Measurements from ENCODE around the gene FOXJ1. TPM values are rescaled to one million over a fixed set of nuclear protein-coding genes. Genes with fewer than 3 reads are reported as not detected.

The FOXJ1 gene
- total and polyA plus RNA-seq, 2 of the 13 experiments (the other 11 are each of a cell fraction or from before 2014, with no cell fraction given), result 0.98 to 1.6 TPM

GRCh38 chr17:76102944-76103273 lies 38.1 kb downstream of the FOXJ1 start:
- Histone ChIP-seq H3K9ac (ENCODE audit: insufficient read depth, low read depth, low read length) (peak overlapping the region; percentile 86), H3K9me3 (ENCODE audit: low read length) (no peaks in the 10 kb centered on the region), H2AFZ (ENCODE audit: low read length) (no peak overlapping the region), H4K20me1 (ENCODE audit: insufficient read depth, low read length) (no peaks in the 10 kb centered on the region), H3K27ac (ENCODE audit: extremely low read length, insufficient read depth, low read length) (peak overlapping the region; percentile 83), H3K79me2 (ENCODE audit: insufficient read depth, low read length) (peaks cover 18% of the 10 kb centered on the region), H3K36me3 (replicated peaks in 1 of 2; ENCODE audit: control insufficient read depth in 1 of 2, insufficient read depth in 2 of 2, low read length in 2 of 2) (peaks cover 14 to 29% of the 10 kb centered on the region in 2 experiments), H3K4me2 (ENCODE audit: low read depth, low read length) (peak overlapping the region; percentile 97), H3K4me3 (replicated peaks in 1 of 3; ENCODE audit: insufficient read depth in 1 of 3, low read depth in 2 of 3, low read length in 3 of 3) (peak overlapping the region; percentile 78 to 87 (median 79)), H3K27me3 (ENCODE audit: control insufficient read depth in 1 of 2, insufficient read depth in 2 of 2, low read length in 2 of 2) (no peaks in the 10 kb centered on the region; a peak in 1 of 5 replicates), H3K4me1 (ENCODE audit: insufficient read depth, low read length) (peaks cover 48% of the 10 kb centered on the region)
- TSS peak; percentile 66 for BruUV-seq (replicated peaks)
- DNase-seq (ENCODE audit: low spot score) (no peak), ATAC-seq (peak; percentile 13; the same call in 2 of the 3 replicates), FAIRE-seq (no peak)
- in situ Hi-C loops (cut with HindIII; ENCODE audit: extremely low pct_ligation_motif_present, low pct_unique_long_range_greater_than_20kb) (no loop called here), intact Hi-C loops (cut with micrococcal nuclease; ENCODE audit: unreplicated experiment) (loop anchor here (2.0 kb wide), 1 partner anchor 24 kb away; the partner anchor contains the start of gene ZACN)
- ChIA-PET CTCF (ENCODE audit: low intra/inter-chr PET ratio, low total read pairs) (no interaction called here), POLR2A (interaction anchor here (0.7 to 2.3 kb wide), 12 partner anchors 8 to 323 kb away, joined by 3 to 8 read pairs (median 4); partner anchors contain the start of genes SRP68 and ZACN)
- WGBS (ENCODE audit: low lambda C conversion rate), result 4% methylated on average over 4 of the region's 4 CpGs
- TF ChIP-seq, protein P1, sequence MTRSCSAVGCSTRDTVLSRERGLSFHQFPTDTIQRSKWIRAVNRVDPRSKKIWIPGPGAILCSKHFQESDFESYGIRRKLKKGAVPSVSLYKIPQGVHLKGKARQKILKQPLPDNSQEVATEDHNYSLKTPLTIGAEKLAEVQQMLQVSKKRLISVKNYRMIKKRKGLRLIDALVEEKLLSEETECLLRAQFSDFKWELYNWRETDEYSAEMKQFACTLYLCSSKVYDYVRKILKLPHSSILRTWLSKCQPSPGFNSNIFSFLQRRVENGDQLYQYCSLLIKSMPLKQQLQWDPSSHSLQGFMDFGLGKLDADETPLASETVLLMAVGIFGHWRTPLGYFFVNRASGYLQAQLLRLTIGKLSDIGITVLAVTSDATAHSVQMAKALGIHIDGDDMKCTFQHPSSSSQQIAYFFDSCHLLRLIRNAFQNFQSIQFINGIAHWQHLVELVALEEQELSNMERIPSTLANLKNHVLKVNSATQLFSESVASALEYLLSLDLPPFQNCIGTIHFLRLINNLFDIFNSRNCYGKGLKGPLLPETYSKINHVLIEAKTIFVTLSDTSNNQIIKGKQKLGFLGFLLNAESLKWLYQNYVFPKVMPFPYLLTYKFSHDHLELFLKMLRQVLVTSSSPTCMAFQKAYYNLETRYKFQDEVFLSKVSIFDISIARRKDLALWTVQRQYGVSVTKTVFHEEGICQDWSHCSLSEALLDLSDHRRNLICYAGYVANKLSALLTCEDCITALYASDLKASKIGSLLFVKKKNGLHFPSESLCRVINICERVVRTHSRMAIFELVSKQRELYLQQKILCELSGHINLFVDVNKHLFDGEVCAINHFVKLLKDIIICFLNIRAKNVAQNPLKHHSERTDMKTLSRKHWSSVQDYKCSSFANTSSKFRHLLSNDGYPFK (CRISPR knock-in tag; IDR thresholded peaks at IDR 0.05; ENCODE audit: borderline replicate concordance), result no peak
- TF ChIP-seq, protein P2, sequence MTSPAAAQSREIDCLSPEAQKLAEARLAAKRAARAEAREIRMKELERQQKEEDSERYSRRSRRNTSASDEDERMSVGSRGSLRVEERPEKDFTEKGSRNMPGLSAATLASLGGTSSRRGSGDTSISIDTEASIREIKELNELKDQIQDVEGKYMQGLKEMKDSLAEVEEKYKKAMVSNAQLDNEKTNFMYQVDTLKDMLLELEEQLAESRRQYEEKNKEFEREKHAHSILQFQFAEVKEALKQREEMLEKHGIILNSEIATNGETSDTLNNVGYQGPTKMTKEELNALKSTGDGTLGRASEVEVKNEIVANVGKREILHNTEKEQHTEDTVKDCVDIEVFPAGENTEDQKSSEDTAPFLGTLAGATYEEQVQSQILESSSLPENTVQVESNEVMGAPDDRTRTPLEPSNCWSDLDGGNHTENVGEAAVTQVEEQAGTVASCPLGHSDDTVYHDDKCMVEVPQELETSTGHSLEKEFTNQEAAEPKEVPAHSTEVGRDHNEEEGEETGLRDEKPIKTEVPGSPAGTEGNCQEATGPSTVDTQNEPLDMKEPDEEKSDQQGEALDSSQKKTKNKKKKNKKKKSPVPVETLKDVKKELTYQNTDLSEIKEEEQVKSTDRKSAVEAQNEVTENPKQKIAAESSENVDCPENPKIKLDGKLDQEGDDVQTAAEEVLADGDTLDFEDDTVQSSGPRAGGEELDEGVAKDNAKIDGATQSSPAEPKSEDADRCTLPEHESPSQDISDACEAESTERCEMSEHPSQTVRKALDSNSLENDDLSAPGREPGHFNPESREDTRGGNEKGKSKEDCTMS (CRISPR knock-in tag; conservative IDR thresholded peaks at IDR 0.05), result no peak
- 0 out of 2 replicates have a peak, but pooled peaks have one; percentile 26 for TF ChIP-seq ZNF772 (CRISPR knock-in tag; IDR thresholded peaks at IDR 0.05)
- TF ChIP-seq KLF12 (CRISPR knock-in tag; IDR thresholded peaks at IDR 0.05; ENCODE audit: borderline replicate concordance), result no peak
- 0 out of 2 replicates have a peak, but pooled peaks have one; percentile 9 for TF ChIP-seq RFXAP (CRISPR knock-in tag; IDR thresholded peaks at IDR 0.05; ENCODE audit: borderline replicate concordance)
- no peak for TF ChIP-seq EP300 (IDR thresholded peaks at IDR 0.05; ENCODE audit: low read depth in 2 of 2, low read length in 2 of 2)
- TF ChIP-seq EP300 (CRISPR knock-in tag; IDR thresholded peaks at IDR 0.05; ENCODE audit: borderline replicate concordance), result peak; percentile 36; the same call in 1 of the 2 replicates
- no peak for TF ChIP-seq ZNF746 (CRISPR knock-in tag; IDR thresholded peaks at IDR 0.05)
- TF ChIP-seq GABPA (IDR thresholded peaks at IDR 0.05; ENCODE audit: low read depth, low read length), result no peak
- no peak for TF ChIP-seq GABPA (CRISPR knock-in tag; IDR thresholded peaks at IDR 0.05; ENCODE audit: low read depth)
- TF ChIP-seq, protein P3, sequence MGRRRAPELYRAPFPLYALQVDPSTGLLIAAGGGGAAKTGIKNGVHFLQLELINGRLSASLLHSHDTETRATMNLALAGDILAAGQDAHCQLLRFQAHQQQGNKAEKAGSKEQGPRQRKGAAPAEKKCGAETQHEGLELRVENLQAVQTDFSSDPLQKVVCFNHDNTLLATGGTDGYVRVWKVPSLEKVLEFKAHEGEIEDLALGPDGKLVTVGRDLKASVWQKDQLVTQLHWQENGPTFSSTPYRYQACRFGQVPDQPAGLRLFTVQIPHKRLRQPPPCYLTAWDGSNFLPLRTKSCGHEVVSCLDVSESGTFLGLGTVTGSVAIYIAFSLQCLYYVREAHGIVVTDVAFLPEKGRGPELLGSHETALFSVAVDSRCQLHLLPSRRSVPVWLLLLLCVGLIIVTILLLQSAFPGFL (CRISPR knock-in tag; IDR thresholded peaks at IDR 0.05), result no peak
- TF ChIP-seq ZNF839 (CRISPR knock-in tag; IDR thresholded peaks at IDR 0.05; ENCODE audit: borderline replicate concordance), result peak; percentile 39; the same call in 1 of the 2 replicates
- no peak for TF ChIP-seq ZUFSP (CRISPR knock-in tag; IDR thresholded peaks at IDR 0.05; ENCODE audit: borderline replicate concordance)
- TF ChIP-seq CENPX (CRISPR knock-in tag; IDR thresholded peaks at IDR 0.05), result no peak
- peak; percentile 85; the same call in 1 of the 2 replicates for TF ChIP-seq ZNF138 (CRISPR knock-in tag; IDR thresholded peaks at IDR 0.05; ENCODE audit: low read depth)
